CD14-positive monocyte (primary cell): ENCODE measurements around the gene FAM117A. TPM values are rescaled to one million over a fixed set of nuclear protein-coding genes. Genes with fewer than 3 reads are reported as not detected.
A peak's percentile ranks its signal among the peaks of the same experiment; 100 is the strongest.

ENCODE experiments used
- DNase-seq, 3 donors: peaks; one replicate each; pipeline ENCODE4 v3.0.0-alpha.2; 2011 to 2022
- H2AFZ ChIP-seq: 2 replicates; pipeline ENCODE4 v1.6.0; 2012; ENCODE audit warnings: mild to moderate bottlenecking, low read depth, low read length, inconsistent platforms; ENCODE audit not compliant: insufficient read depth, poor library complexity, severe bottlenecking
- H3K27ac ChIP-seq, 2 donors: 1 replicate in 1 of 2; 2 replicates in 1 of 2; pipeline ENCODE4 v1.5.1; 2012 to 2013; ENCODE audit warnings: low read length in 2 of 2, control low read depth in 1 of 2, inconsistent platforms in 1 of 2, low read depth in 1 of 2, mild to moderate bottlenecking in 1 of 2
- H3K27me3 ChIP-seq, 2 donors: one replicate each; pipeline versions ENCODE4 v1.6.0 to v1.6.1; 2011 to 2013; ENCODE audit warnings: low read length in 2 of 2; ENCODE audit not compliant: control insufficient read depth in 2 of 2, insufficient read depth in 2 of 2
- H3K36me3 ChIP-seq, 2 donors: replicated peaks in 1 of 2; 1 replicate in 1 of 2; 2 replicates in 1 of 2; pipeline versions ENCODE4 v1.5.1 to v1.6.1; 2012 to 2013; ENCODE audit warnings: low read length in 2 of 2, control low read depth in 1 of 2, inconsistent platforms in 1 of 2, mild to moderate bottlenecking in 1 of 2; ENCODE audit not compliant: insufficient read depth in 2 of 2, control insufficient read depth in 1 of 2
- H3K4me1 ChIP-seq, 2 donors: 1 replicate in 1 of 2; 2 replicates in 1 of 2; pipeline versions ENCODE4 v1.5.1 to v1.6.1; 2012 to 2013; ENCODE audit warnings: low read length in 2 of 2, control low read depth in 1 of 2, inconsistent platforms in 1 of 2, mild to moderate bottlenecking in 1 of 2, moderate library complexity in 1 of 2; ENCODE audit not compliant: insufficient read depth in 2 of 2, control insufficient read depth in 1 of 2
- H3K4me2 ChIP-seq: replicated peaks from 2 replicates; pipeline ENCODE3; 2012; ENCODE audit warnings: low read length, moderate library complexity, mild to moderate bottlenecking; ENCODE audit not compliant: poor library complexity, severe bottlenecking; ENCODE audit errors: extremely low read depth
- H3K4me3 ChIP-seq, 3 experiments: fragments of 200-600 bp in 1 of 3; sonication (generic) in 1 of 3; replicated peaks in 1 of 3; 1 replicate in 2 of 3; 2 replicates in 1 of 3; pipeline ENCODE4 v1.5.1; 2011 to 2013; ENCODE audit warnings: low read length in 3 of 3, mild to moderate bottlenecking in 3 of 3, control low read depth in 2 of 3, low read depth in 2 of 3, inconsistent platforms in 1 of 3, moderate library complexity in 1 of 3
- H3K79me2 ChIP-seq: 2 replicates; pipeline ENCODE4 v1.6.0; 2012; ENCODE audit warnings: mild to moderate bottlenecking, control low read depth, inconsistent platforms, low read length, moderate library complexity; ENCODE audit not compliant: insufficient read depth
- H3K9ac ChIP-seq: 2 replicates; pipeline ENCODE4 v1.6.0; 2017; ENCODE audit warnings: low read length, mild to moderate bottlenecking; ENCODE audit not compliant: insufficient read depth, poor library complexity, severe bottlenecking
- H3K9me3 ChIP-seq, 2 donors: replicated peaks in 1 of 2; 1 replicate in 1 of 2; 2 replicates in 1 of 2; pipeline versions ENCODE4 v1.5.1 to v1.6.1; 2012 to 2013; ENCODE audit warnings: low read length in 2 of 2, control low read depth in 1 of 2; ENCODE audit not compliant: control insufficient read depth in 1 of 2, insufficient read depth in 1 of 2
- H4K20me1 ChIP-seq: 2 replicates; pipeline ENCODE4 v1.6.0; 2012; ENCODE audit warnings: mild to moderate bottlenecking, low read length, control low read depth, moderate library complexity; ENCODE audit not compliant: insufficient read depth
- H3K27ac Mint-ChIP-seq, 7 donors: one replicate each; pipeline ENCODE4 v1.8.0; 2020; ENCODE audit warnings: mild to moderate bottlenecking in 7 of 7, mixed read lengths in 7 of 7, moderate library complexity in 6 of 7, inconsistent platforms in 2 of 7
- H3K27me3 Mint-ChIP-seq, 3 donors: one replicate each; pipeline ENCODE4 v1.8.0; 2021 to 2022; ENCODE audit warnings: low read depth in 3 of 3, mild to moderate bottlenecking in 3 of 3, mixed read lengths in 3 of 3, moderate library complexity in 3 of 3, inconsistent platforms in 1 of 3
- H3K36me3 Mint-ChIP-seq, 2 donors: one replicate each; pipeline ENCODE4 v1.8.0; 2020; ENCODE audit warnings: mixed read lengths in 2 of 2, inconsistent platforms in 1 of 2, mild to moderate bottlenecking in 1 of 2
- H3K4me1 Mint-ChIP-seq: one replicate; pipeline ENCODE4 v1.8.0; 2020; ENCODE audit warnings: mild to moderate bottlenecking, mixed read lengths
- H3K4me3 Mint-ChIP-seq, 2 donors: one replicate each; pipeline ENCODE4 v1.8.0; 2020; ENCODE audit warnings: mild to moderate bottlenecking in 2 of 2, mixed read lengths in 2 of 2, moderate library complexity in 1 of 2
- H3K9me3 Mint-ChIP-seq, 7 donors: one replicate each; pipeline ENCODE4 v1.8.0; 2020 to 2022; ENCODE audit warnings: mixed read lengths in 7 of 7, mild to moderate bottlenecking in 6 of 7, moderate library complexity in 6 of 7, inconsistent platforms in 2 of 7
- WGBS: methylation state at CpG from one replicate; pipeline ENCODE4 v1.1.5; 2013; ENCODE audit warnings: missing lambda C conversion rate; ENCODE audit not compliant: insufficient coverage; 5-methylcytosine and 5-hydroxymethylcytosine counted together
- intact Hi-C, 2 donors: fragments of 100-400 bp; cut with micrococcal nuclease; formaldehyde crosslinking; loops; one replicate each; pipeline versions ENCODE4 v1.15.0 to v1.15.1; 2023
- polyA plus RNA-seq, 3 donors: library from polyadenylated mRNA; depleted of rRNA in 1 of 3; unstranded in 2 of 3; stranded (reverse) in 1 of 3; fragments of 300-500 nt in 2 of 3; fragments of >200 nt in 1 of 3; fragmentation: Illumina TruSeq in 2 of 3; gene quantifications; 1 replicate in 2 of 3; 2 replicates in 1 of 3; pipeline ENCODE4 v1.2.3, GENCODE V29; 2012 to 2021
- TF ChIP-seq, protein P1 (sequence below): fragments of 200-600 bp; IDR thresholded peaks from one replicate; pipeline ENCODE4 v1.8.0; 2022; ENCODE audit warnings: antibody characterized with exemption, mild to moderate bottlenecking

Gene FAM117A
- polyA plus RNA-seq, 3 donors: 11.8 to 34.9 (median 17.9) TPM

DNA sequence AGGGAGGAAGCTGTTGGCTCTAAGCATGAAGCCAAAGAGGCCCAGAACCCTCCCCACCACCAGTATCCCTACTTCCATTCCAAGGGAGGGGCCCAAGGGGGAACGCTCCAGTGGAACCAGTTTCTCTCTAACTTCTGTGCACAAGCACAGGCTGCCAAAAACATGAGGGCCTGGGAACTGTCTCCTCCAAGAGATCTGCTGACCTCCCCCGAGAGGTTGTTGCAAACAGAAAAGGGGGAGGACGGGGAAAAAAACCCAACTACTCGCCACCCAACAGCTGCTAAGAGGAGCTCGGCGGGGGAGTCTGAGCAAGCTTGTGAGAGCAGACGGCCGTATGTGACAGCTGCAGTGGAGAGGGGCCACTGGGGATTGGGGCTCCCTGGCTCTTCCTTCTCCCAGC, 40.5 kb downstream of the FAM117A start:
- TF ChIP-seq, protein P1, sequence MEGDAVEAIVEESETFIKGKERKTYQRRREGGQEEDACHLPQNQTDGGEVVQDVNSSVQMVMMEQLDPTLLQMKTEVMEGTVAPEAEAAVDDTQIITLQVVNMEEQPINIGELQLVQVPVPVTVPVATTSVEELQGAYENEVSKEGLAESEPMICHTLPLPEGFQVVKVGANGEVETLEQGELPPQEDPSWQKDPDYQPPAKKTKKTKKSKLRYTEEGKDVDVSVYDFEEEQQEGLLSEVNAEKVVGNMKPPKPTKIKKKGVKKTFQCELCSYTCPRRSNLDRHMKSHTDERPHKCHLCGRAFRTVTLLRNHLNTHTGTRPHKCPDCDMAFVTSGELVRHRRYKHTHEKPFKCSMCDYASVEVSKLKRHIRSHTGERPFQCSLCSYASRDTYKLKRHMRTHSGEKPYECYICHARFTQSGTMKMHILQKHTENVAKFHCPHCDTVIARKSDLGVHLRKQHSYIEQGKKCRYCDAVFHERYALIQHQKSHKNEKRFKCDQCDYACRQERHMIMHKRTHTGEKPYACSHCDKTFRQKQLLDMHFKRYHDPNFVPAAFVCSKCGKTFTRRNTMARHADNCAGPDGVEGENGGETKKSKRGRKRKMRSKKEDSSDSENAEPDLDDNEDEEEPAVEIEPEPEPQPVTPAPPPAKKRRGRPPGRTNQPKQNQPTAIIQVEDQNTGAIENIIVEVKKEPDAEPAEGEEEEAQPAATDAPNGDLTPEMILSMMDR: no peak
- 8% methylated on average over 2 of the region's 8 CpGs for WGBS
- Mint-ChIP-seq H3K4me1 (peaks cover 34% of the 10 kb centered on the region), H3K27ac (peak overlapping the region in 2 of 7 donors; percentile 57 to 89), H3K27me3 (peaks cover 0 to 2% (median 0%) of the 10 kb centered on the region in 3 donors), H3K9me3 (peaks cover 0 to 9% (median 0%) of the 10 kb centered on the region in 7 donors), H3K36me3 (peaks cover 51 to 76% of the 10 kb centered on the region in 2 donors), H3K4me3 (no peak overlapping the region)
- DNase-seq: no peak
- H3K9me3 ChIP-seq: no peaks in the 10 kb centered on the region
- H3K79me2 ChIP-seq: peaks cover 41% of the 10 kb centered on the region
- H3K4me3 ChIP-seq: no peak overlapping the region
- H4K20me1 ChIP-seq: no peaks in the 10 kb centered on the region
- H3K9ac ChIP-seq: no peak overlapping the region
- peak overlapping the region in 1 of 2 donors; percentile 2 for H3K27ac ChIP-seq
- intact Hi-C loops: no loop called here
- H2AFZ ChIP-seq: no peak overlapping the region
- peaks cover 12 to 14% of the 10 kb centered on the region in 2 donors for H3K4me1 ChIP-seq
- H3K27me3 ChIP-seq: no peaks in the 10 kb centered on the region
- H3K4me2 ChIP-seq: no peak overlapping the region
- peaks cover 25 to 63% of the 10 kb centered on the region in 2 donors for H3K36me3 ChIP-seq

DNA sequence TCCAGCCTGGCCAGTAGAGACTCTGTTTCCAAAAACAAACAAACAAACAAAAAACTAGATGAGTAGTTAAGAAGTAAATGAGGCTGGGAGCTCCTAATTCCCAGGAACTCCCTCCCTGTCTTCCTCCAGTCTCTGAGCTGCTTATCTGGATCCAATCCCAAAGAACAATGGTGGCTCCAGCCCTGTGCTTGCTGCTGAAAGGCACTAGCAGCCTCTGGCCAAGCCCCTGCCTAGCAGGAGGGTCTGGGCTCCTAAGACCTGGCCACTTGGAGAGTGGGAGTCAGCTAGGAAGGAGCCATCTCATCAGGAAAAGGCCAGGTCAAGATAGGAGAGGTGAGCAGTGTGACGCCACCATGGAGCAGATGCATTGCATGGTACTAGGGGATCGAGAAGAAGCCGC, 41.9 kb downstream of the FAM117A start:
- Histone ChIP-seq H4K20me1 (no peaks in the 10 kb centered on the region), H3K4me2 (no peak overlapping the region), H3K4me3 (no peak overlapping the region), H3K9me3 (no peaks in the 10 kb centered on the region), H3K27ac (peak overlapping the region in 1 of 2 donors; percentile 47), H3K36me3 (peaks cover 36 to 77% of the 10 kb centered on the region in 2 donors), H3K79me2 (peaks cover 33% of the 10 kb centered on the region), H3K9ac (no peak overlapping the region), H2AFZ (no peak overlapping the region), H3K4me1 (peaks cover 0 to 4% of the 10 kb centered on the region in 2 donors), H3K27me3 (no peaks in the 10 kb centered on the region)
- Mint-ChIP-seq H3K27me3 (peaks cover 0 to 2% (median 0%) of the 10 kb centered on the region in 3 donors), H3K4me3 (no peak overlapping the region), H3K9me3 (peaks cover 0 to 9% (median 0%) of the 10 kb centered on the region in 7 donors), H3K36me3 (peaks cover 62 to 85% of the 10 kb centered on the region in 2 donors), H3K27ac (peak overlapping the region in 3 of 7 donors; percentile 48 to 80 (median 51)), H3K4me1 (peaks cover 20% of the 10 kb centered on the region)
- 92% methylated on average over 3 of the region's 3 CpGs for whole genome bisulfite sequencing
- TF ChIP-seq, protein P1: no peak
- no peak for DNase-seq
- intact Hi-C loops: no loop called here
